H1 (cell line): ENCODE measurements around the gene CXCL11. TPM values are rescaled to one million over a fixed set of nuclear protein-coding genes. Genes with fewer than 3 reads are reported as not detected.

Experiments used
- CTBP2 ChIP-seq: IDR thresholded peaks from 2 replicates; pipeline ENCODE4 v1.7.0; 2011; ENCODE audit warnings: borderline replicate concordance, mild to moderate bottlenecking, moderate library complexity, mixed read lengths, low read length; ENCODE audit not compliant: insufficient read depth, insufficient read length
- EGR1 ChIP-seq: IDR thresholded peaks from 2 replicates; pipeline ENCODE4 v1.6.1; 2011; ENCODE audit warnings: low read depth, low read length, borderline replicate concordance
- JUND ChIP-seq: IDR thresholded peaks from 2 replicates; pipeline ENCODE4 v1.6.1; 2011; ENCODE audit warnings: mild to moderate bottlenecking, improper control_type of control experiment, low read length
- SIRT6 ChIP-seq: IDR thresholded peaks from one replicate; pipeline ENCODE4 v1.7.1; 2012; ENCODE audit warnings: low read length, inconsistent platforms
- TAF7 ChIP-seq: optimal IDR thresholded peaks from 2 replicates; pipeline ENCODE3; 2011; ENCODE audit warnings: low read depth, mild to moderate bottlenecking, inconsistent platforms, low read length, moderate library complexity, borderline replicate concordance
- polyA plus RNA-seq, 7 experiments: library from polyadenylated mRNA; depleted of rRNA in 3 of 7; stranded (reverse) in 5 of 7; unstranded in 2 of 7; fragments of >200 nt in 5 of 7; fragments of 200-250 nt in 2 of 7; gene quantifications; 1 replicate in 5 of 7; 2 replicates in 1 of 7; 4 replicates in 1 of 7; pipeline versions ENCODE4 v1.2.1 to v1.2.3, GENCODE V29; 2011 to 2013; ENCODE audit warnings: missing spikeins in 2 of 7, mixed read lengths in 2 of 7
- total RNA-seq: library from RNA; stranded (reverse); fragmentation: NEBNext Ultra II Directional; extraction: Animal tissue kit (Norgen Biotek cat#: 25700); gene quantifications from 2 replicates; pipeline ENCODE4 v1.2.1, GENCODE V29; 2021

Gene CXCL11
- total and polyA plus RNA-seq, 2 of the 8 experiments (the other 6 are each of a cell fraction or from before 2014, with no cell fraction given), result 0.18 TPM; not detected in 1

DNA sequence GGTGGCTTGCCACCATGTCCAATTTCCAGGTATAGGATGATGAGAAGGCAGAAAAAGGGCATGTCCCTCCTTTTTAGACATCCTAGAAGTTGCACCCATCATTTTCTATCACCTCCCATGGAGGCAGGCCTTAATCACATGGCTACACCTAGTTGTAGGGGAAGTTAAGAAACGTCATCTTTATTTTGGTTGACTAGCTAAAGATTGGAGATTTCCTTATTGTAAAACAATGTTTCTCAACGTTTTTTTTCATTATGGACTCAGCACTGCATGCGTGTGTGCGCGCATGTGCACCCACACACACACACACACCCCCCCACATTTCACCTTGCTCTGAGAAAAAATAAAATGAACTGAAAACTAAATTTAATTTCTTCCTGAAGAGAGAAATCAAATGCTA, 26.6 kb downstream of the CXCL11 start (continued):
- TF ChIP-seq SIRT6 (no peak), JUND (no peak), TAF7 (no peak), EGR1 (no peak), CTBP2 (no peak)
- TF ChIP-seq, all 59 proteins: peak for 0
